WI38 (cell line): ENCODE data around the gene LRRC71.

Experiments used
- H3K4me3 ChIP-seq: 2 replicates; pipeline ENCODE4 v1.5.1; 2011; ENCODE audit warnings: low read depth, mild to moderate bottlenecking, control low read depth, low read length
- CTCF ChIP-seq: IDR thresholded peaks from 2 replicates; pipeline ENCODE4 v1.5.1; 2012; ENCODE audit warnings: low read depth, mild to moderate bottlenecking, control low read depth, low read length

LRRC71 gene

GRCh38 chr1:156937883-156938282 is 17.5 kb downstream of the LRRC71 start:
- no peak overlapping the region for H3K4me3 ChIP-seq
- TF ChIP-seq CTCF = no peak

GRCh38 chr1:156938813-156939212 is 18.4 kb downstream of the LRRC71 start:
- H3K4me3 ChIP-seq = no peak overlapping the region
- no peak for TF ChIP-seq CTCF

- no peak for TF ChIP-seq CTCF
- H3K4me3 ChIP-seq = no peak overlapping the region
Observed at GRCh38 chr1:156939786-156940334, 19.4 kb downstream of the LRRC71 start.

GRCh38 chr1:156941675-156942074 is 21.2 kb downstream of the LRRC71 start:
- no peak for TF ChIP-seq CTCF
- no peak overlapping the region for H3K4me3 ChIP-seq

- no peak overlapping the region for H3K4me3 ChIP-seq
- no peak for TF ChIP-seq CTCF
Observed at GRCh38 chr1:156942176-156942575, 21.7 kb downstream of the LRRC71 start.

GRCh38 chr1:156942576-156942975 is 22.1 kb downstream of the LRRC71 start:
- TF ChIP-seq CTCF = no peak
- no peak overlapping the region for H3K4me3 ChIP-seq

- H3K4me3 ChIP-seq = no peak overlapping the region
- TF ChIP-seq CTCF = no peak
Observed at GRCh38 chr1:156943756-156944155, 23.3 kb downstream of the LRRC71 start.
